Gastroesophageal sphincter (tissue), 3 donors: ENCODE measurements around the gene KLHL29.

ENCODE experiments used
- CTCF ChIP-seq, 4 experiments: fragments of 200-600 bp in 2 of 4; fragments of 450-650 bp in 2 of 4; sonication (generic) in 1 of 4; IDR thresholded peaks; one replicate each; pipeline ENCODE4 v1.5.1; 2017 to 2019; ENCODE audit warnings: antibody characterized with exemption in 4 of 4, mild to moderate bottlenecking in 2 of 4, moderate library complexity in 2 of 4
- POLR2A ChIP-seq, 2 donors: fragments of 450-650 bp; IDR thresholded peaks; one replicate each; pipeline ENCODE4 v1.6.1; 2017; ENCODE audit warnings: antibody characterized with exemption in 2 of 2, mild to moderate bottlenecking in 2 of 2, moderate library complexity in 1 of 2

GRCh38 chr2:23459032-23459431 lies 74.1 kb downstream of the KLHL29 start:
- TF ChIP-seq CTCF (IDR thresholded peaks at IDR 0.05) (no peak), POLR2A (IDR thresholded peaks at IDR 0.05) (no peak)
